Endometrial microvascular endothelial cells (primary cell): Measurements from ENCODE around the gene FAM83G. TPM values are rescaled to one million over a fixed set of nuclear protein-coding genes. Genes with fewer than 3 reads are reported as not detected.
"Not testable (repeated sequence)": the region's sequence is repeated elsewhere in the genome, so short reads cannot be mapped to it uniquely, and the experiment has no call there.

ENCODE experiments used
- in situ Hi-C: cut with HindIII; loops from 2 replicates; pipeline ENCODE4 v1.10.0; 2017; ENCODE audit warnings: low sequenced_read_pairs, low pct_unique_long_range_greater_than_20kb; ENCODE audit errors: inconsistent ontology term
- total RNA-seq: library from RNA; depleted of rRNA; stranded (reverse); fragments of >200 nt; gene quantifications from one replicate; pipeline ENCODE4 v1.2.3, GENCODE V29; 2015; ENCODE audit errors: inconsistent ontology term

FAM83G gene
- total RNA-seq, 1 donor from 2014 or later, result 21.7 TPM

- in situ Hi-C loops, result no loop called here
Measured at GRCh38 chr17:18944646-18945045, 59.9 kb downstream of the FAM83G start.

- in situ Hi-C loops, result no loop called here
Measured at GRCh38 chr17:18938692-18939023, 65.9 kb downstream of the FAM83G start.

GRCh38 chr17:18937981-18938691, 66.4 kb downstream of the FAM83G start:
- in situ Hi-C loops, result no loop called here

- in situ Hi-C loops, result no loop called here
Measured at GRCh38 chr17:18933102-18934058, 71.2 kb downstream of the FAM83G start.

GRCh38 chr17:18932360-18933055, 72.1 kb downstream of the FAM83G start:
- in situ Hi-C loops, result no loop called here

- in situ Hi-C loops, result no loop called here
Measured at GRCh38 chr17:18928628-18929125, 75.9 kb downstream of the FAM83G start.

GRCh38 chr17:18925187-18925586, 79.4 kb downstream of the FAM83G start:
- in situ Hi-C loops, result no loop called here

- in situ Hi-C loops, result not testable (repeated sequence)
Measured at GRCh38 chr17:18922596-18922995, 82.0 kb downstream of the FAM83G start.

GRCh38 chr17:18921912-18922451, 82.6 kb downstream of the FAM83G start:
- in situ Hi-C loops, result no loop called here

- in situ Hi-C loops, result no loop called here
Measured at GRCh38 chr17:18921485-18921884, 83.1 kb downstream of the FAM83G start.

- in situ Hi-C loops, result no loop called here
Measured at GRCh38 chr17:18920911-18921441, 83.6 kb downstream of the FAM83G start.

- in situ Hi-C loops, result no loop called here
Measured at GRCh38 chr17:18919963-18920362, 84.6 kb downstream of the FAM83G start.

Other genes starting within 250 kb of the FAM83G start
- 47.5 TPM for gene TVP23B, start 223.6 kb downstream of the FAM83G start, total RNA-seq
- gene PRPSAP2, start 146.6 kb downstream of the FAM83G start, total RNA-seq, result 33.0 TPM
- gene SLC5A10, start 52.6 kb downstream of the FAM83G start, total RNA-seq, result not detected
- 36.1 TPM for gene GRAP, start 42.2 kb upstream of the FAM83G start, total RNA-seq
- gene GRAPL, start 122.8 kb upstream of the FAM83G start, total RNA-seq, result 3.5 TPM
- 19.8 TPM for gene EPN2, start 232.6 kb upstream of the FAM83G start, total RNA-seq